GM12865 (cell line): Measurements from ENCODE around the gene CRY1.

Experiments
- DNase-seq: peaks from one replicate; pipeline ENCODE4 v3.0.0; 2010; ENCODE audit warnings: low read depth
- H3K4me3 ChIP-seq: 2 replicates; pipeline ENCODE4 v1.5.1; 2011; ENCODE audit warnings: mild to moderate bottlenecking, low read depth, low read length, control low read depth
- CTCF ChIP-seq: IDR thresholded peaks from 2 replicates; pipeline ENCODE4 v1.5.1; 2011; ENCODE audit warnings: low read length, control low read depth, low read depth, inconsistent platforms; ENCODE audit not compliant: insufficient read depth; ENCODE audit errors: missing control alignments

Gene CRY1

DNA sequence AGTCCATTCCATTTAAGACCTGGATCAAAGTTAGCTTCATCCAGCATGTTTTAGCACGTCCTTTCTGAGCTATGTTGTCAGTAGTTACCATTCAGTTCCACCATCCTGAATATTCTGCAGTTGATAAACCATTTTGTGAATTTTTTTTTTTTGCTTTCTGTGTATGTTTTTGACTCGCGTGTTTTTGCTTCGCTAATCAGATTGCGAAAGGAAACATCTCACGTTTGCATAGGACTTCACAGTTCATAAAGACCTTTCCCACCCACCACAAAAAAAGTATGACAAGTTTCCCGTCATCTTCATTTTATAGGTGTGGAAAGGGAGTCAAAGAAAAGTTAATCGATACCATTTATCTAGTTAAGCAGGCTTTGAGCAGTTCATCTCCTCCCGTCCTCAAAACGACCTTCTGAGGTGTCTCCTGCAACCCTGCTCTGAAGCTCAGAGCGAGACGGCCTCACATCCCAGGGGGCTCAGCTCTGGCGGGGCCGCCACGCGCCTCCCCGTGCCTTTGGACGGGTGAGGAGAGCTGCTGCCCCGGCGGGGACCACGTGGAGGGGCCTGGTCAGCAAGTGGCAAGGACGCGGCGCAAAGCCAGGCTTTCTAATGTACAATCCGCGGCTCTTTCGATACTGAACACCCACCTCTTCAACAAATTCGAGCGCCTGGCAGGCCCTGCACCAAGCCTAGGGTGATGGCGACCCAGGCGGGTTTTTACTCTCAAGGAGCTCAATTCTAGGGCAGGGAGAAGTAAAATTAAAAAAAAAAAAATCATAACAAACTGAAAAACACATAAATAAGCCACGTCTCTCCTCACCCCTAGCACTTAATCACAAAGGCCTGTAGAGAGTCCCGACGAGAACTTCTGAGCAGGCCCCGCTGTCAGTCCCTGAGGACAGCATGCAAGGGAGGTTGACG, 138.6 kb downstream of the CRY1 start:
- no peak for TF ChIP-seq CTCF
- no peak for DNase-seq

GRCh38 chr12:106953352-106954250, 139.7 kb downstream of the CRY1 start:
- DNase-seq, result no peak
- no peak for TF ChIP-seq CTCF
- no peak overlapping the region for H3K4me3 ChIP-seq

More for the DNA sequence above, 138.6 kb downstream of the CRY1 start:
- peak overlapping the region; percentile 98 for H3K4me3 ChIP-seq

DNA sequence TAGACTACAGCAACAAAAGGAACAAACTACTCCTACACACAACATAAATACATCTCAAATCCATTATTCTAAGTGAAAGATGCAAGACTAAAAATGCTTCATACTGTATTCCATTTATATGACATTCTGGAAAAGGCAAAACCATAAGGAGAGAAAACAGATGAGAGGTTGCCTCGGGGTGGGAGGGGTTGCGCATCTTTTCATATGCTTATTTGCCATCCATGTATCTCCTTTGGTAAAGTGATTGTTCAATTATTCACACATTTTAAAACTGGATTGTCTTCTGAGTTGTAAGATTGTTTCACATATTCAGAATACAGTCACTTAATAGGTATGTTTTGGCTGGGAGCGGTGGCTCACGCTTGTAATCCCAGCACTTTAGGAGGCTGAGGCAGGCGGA, 142.8 kb downstream of the CRY1 start:
- no peak overlapping the region for H3K4me3 ChIP-seq
- DNase-seq, result no peak
- TF ChIP-seq CTCF, result no peak

DNA sequence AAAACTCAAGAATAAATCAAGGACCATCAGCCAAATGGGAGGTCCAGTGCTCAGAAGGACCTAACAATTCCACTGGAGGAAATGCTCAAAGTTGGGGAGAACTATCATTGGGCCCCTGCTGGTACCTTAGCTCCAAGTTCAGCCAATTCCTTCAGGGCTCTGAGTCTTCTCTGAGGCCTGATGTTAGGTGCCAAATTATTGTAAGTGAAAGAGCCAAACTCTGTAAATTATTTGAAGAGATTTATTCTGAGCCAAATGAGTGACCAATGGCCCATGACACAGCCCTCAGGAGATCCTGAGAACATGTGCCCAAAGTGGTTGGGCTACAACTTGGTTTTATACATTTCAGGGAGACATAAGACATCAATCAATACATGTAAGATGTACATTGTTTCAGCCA, 145.9 kb downstream of the CRY1 start:
- H3K4me3 ChIP-seq, result no peak overlapping the region
- TF ChIP-seq CTCF, result no peak
- DNase-seq, result no peak

GRCh38 chr12:106945261-106945851, 148.0 kb downstream of the CRY1 start:
- TF ChIP-seq CTCF, result no peak
- DNase-seq, result no peak
- H3K4me3 ChIP-seq, result no peak overlapping the region

DNA sequence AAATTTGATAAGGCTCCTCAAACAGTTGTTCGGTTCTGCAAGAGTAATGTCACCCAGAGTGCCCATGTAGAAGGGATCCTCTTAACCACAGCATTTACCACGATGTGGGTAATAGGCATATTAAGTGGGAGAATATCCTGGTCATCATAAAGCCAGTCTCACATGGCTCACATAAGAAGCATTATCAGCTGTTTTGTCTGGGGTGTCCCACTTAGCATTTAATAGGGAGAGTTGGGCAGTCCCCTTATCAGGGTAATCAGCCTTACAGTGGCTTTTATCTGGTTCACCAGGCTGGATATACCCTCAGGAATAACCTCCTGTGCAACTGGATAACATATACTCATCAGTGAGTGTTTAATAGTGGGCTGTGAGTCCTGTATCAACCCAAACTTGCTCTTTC, 150.6 kb downstream of the CRY1 start:
- no peak for TF ChIP-seq CTCF
- no peak for DNase-seq
- H3K4me3 ChIP-seq, result no peak overlapping the region
